HCT116 (cell line): ENCODE measurements around the gene TEX48. TPM values are rescaled to one million over a fixed set of nuclear protein-coding genes. Genes with fewer than 3 reads are reported as not detected.

Experiments
- ATAC-seq: fragments of 200-7000 bp; cut with Tn5 transposase; 2 replicates; pipeline ENCODE4 v1.9.1; 2020; ENCODE audit warnings: mild to moderate bottlenecking, moderate library complexity
- BruUV-seq: library from RNA; stranded (reverse); fragments of 400-500 nt; replicated peaks from 2 replicates; lab custom pipeline; 2021; lab: Mats Ljungman, UMichigan
- CTCF ChIA-PET: fragments of 300-600 bp; sonication (Branson Sonifier 250); formaldehyde crosslinking; loops from one replicate; lab custom pipeline; 2021; ENCODE audit warnings: antibody characterized with exemption; lab: Charles Lee
- POLR2A ChIA-PET: fragments of 300-600, 350-600 bp; sonication (Branson Sonifier 250); formaldehyde crosslinking; loops from one replicate; lab custom pipeline; 2021; ENCODE audit warnings: antibody characterized with exemption; lab: Charles Lee
- RAD21 ChIA-PET, 2 experiments: fragments of 300-600 bp; sonication (Branson Sonifier 250); formaldehyde crosslinking; loops; one replicate each; lab custom pipeline; 2023; ENCODE audit warnings: low total read pairs in 2 of 2; ENCODE audit not compliant: uncharacterized antibody in 2 of 2, unreplicated experiment in 2 of 2, low non-redundant PET in 1 of 2; lab: Charles Lee
- DNase-seq: peaks from one replicate; pipeline ENCODE4 v3.0.0-alpha.2; 2010; ENCODE audit warnings: low read depth, low spot score
- H2AFZ ChIP-seq: fragments of 200-600 bp; shearing (Covaris generic), sonication (generic); 2 replicates; pipeline ENCODE4 v1.6.1; 2017; ENCODE audit warnings: low read depth, mixed run types, mixed read lengths, antibody characterized with exemption, low read length; ENCODE audit not compliant: poor library complexity, severe bottlenecking
- H3K27ac ChIP-seq: 2 replicates; pipeline ENCODE4 v1.5.1; 2012; ENCODE audit warnings: low read depth, low read length
- H3K27me3 ChIP-seq: fragments of 200-600 bp; sonication (generic); 2 replicates; pipeline ENCODE4 v1.6.1; 2016; ENCODE audit warnings: mixed run types, low read length, mixed read lengths; ENCODE audit not compliant: insufficient read depth
- H3K36me3 ChIP-seq, 2 experiments: fragments of 200-500 bp in 1 of 2; fragments of 200-600 bp in 1 of 2; sonication (Bioruptor generic) in 1 of 2; sonication (generic) in 1 of 2; 2 replicates each; pipeline versions ENCODE4 v1.5.1 to v1.6.1; 2014 to 2016; ENCODE audit warnings: low read length in 2 of 2, inconsistent platforms in 1 of 2, mixed read lengths in 1 of 2, mixed run types in 1 of 2; ENCODE audit not compliant: insufficient read depth in 2 of 2, control insufficient read depth in 1 of 2
- H3K4me1 ChIP-seq, 2 experiments: fragments of 200-600 bp in 1 of 2; sonication (generic) in 1 of 2; 2 replicates each; pipeline versions ENCODE4 v1.5.1 to v1.6.1; 2012 to 2017; ENCODE audit warnings: low read length in 2 of 2, inconsistent platforms in 1 of 2, mild to moderate bottlenecking in 1 of 2, mixed read lengths in 1 of 2, mixed run types in 1 of 2, moderate library complexity in 1 of 2; ENCODE audit not compliant: insufficient read depth in 2 of 2, control insufficient read depth in 1 of 2
- H3K4me2 ChIP-seq: fragments of 200-600 bp; sonication (generic); 2 replicates; pipeline ENCODE4 v1.6.1; 2017; ENCODE audit warnings: mixed run types, low read length, mixed read lengths
- H3K4me3 ChIP-seq, 2 experiments: fragments of 200-600 bp in 1 of 2; sonication (generic) in 1 of 2; replicated peaks in 1 of 2; 2 replicates each; pipeline ENCODE4 v1.5.1; 2011 to 2016; ENCODE audit warnings: low read length in 2 of 2, control low read depth in 1 of 2, low read depth in 1 of 2, mild to moderate bottlenecking in 1 of 2, mixed read lengths in 1 of 2, mixed run types in 1 of 2
- H3K79me2 ChIP-seq: fragments of 200-600 bp; sonication (generic); 2 replicates; pipeline ENCODE4 v1.6.1; 2017; ENCODE audit warnings: mild to moderate bottlenecking, mixed run types, low read length, moderate library complexity, mixed read lengths; ENCODE audit not compliant: insufficient read depth
- H3K9ac ChIP-seq: fragments of 200-600 bp; sonication (generic); 2 replicates; pipeline ENCODE4 v1.6.1; 2016; ENCODE audit warnings: low read length, mixed read lengths
- H3K9me2 ChIP-seq: fragments of 200-600 bp; sonication (generic), shearing (Covaris generic); 2 replicates; pipeline ENCODE4 v1.6.1; 2017; ENCODE audit warnings: mixed run types, mild to moderate bottlenecking, moderate library complexity; ENCODE audit not compliant: insufficient read depth
- H3K9me3 ChIP-seq, 2 experiments: fragments of 200-500 bp in 1 of 2; fragments of 200-600 bp in 1 of 2; sonication (Bioruptor generic) in 1 of 2; sonication (generic) in 1 of 2; 2 replicates each; pipeline ENCODE4 v1.6.1; 2014 to 2017; ENCODE audit warnings: low read length in 2 of 2, mixed read lengths in 2 of 2, inconsistent platforms in 1 of 2, low read depth in 1 of 2, mild to moderate bottlenecking in 1 of 2, mixed run types in 1 of 2, moderate library complexity in 1 of 2; ENCODE audit not compliant: control insufficient read depth in 1 of 2, insufficient read depth in 1 of 2
- H4K20me1 ChIP-seq: fragments of 200-600 bp; sonication (generic), shearing (Covaris generic); 2 replicates; pipeline ENCODE4 v1.6.1; 2017; ENCODE audit warnings: mixed run types, mild to moderate bottlenecking, moderate library complexity; ENCODE audit not compliant: insufficient read depth
- CBX3 ChIP-seq: IDR thresholded peaks from 2 replicates; pipeline ENCODE4 v1.6.1; 2012; ENCODE audit warnings: low read depth
- EGR1 ChIP-seq: IDR thresholded peaks from 2 replicates; pipeline ENCODE4 v1.6.1; 2012; ENCODE audit warnings: low read depth
- ELF1 ChIP-seq: IDR thresholded peaks from 2 replicates; pipeline ENCODE4 v1.6.1; 2012; ENCODE audit warnings: low read depth, borderline replicate concordance
- FOSL1 ChIP-seq: IDR thresholded peaks from 2 replicates; pipeline ENCODE4 v1.6.1; 2012; ENCODE audit warnings: low read depth
- JUND ChIP-seq: IDR thresholded peaks from 2 replicates; pipeline ENCODE4 v1.6.1; 2012
- MAX ChIP-seq: IDR thresholded peaks from 2 replicates; pipeline ENCODE4 v1.6.1; 2012
- POLR2A ChIP-seq: IDR thresholded peaks from 2 replicates; pipeline ENCODE4 v1.7.0; 2011; ENCODE audit warnings: borderline replicate concordance; ENCODE audit not compliant: insufficient read depth, insufficient read length; ENCODE audit errors: extremely low read depth
- POLR2AphosphoS5 ChIP-seq: IDR thresholded peaks from 2 replicates; pipeline ENCODE4 v1.6.1; 2011; ENCODE audit warnings: mild to moderate bottlenecking, low read depth, low read length, moderate library complexity
- RAD21 ChIP-seq: IDR thresholded peaks from 2 replicates; pipeline ENCODE4 v1.6.1; 2012; ENCODE audit warnings: low read depth, mild to moderate bottlenecking
- REST ChIP-seq: IDR thresholded peaks from 2 replicates; pipeline ENCODE4 v1.6.1; 2012; ENCODE audit warnings: low read depth
- SP1 ChIP-seq: IDR thresholded peaks from 2 replicates; pipeline ENCODE4 v1.6.1; 2012; ENCODE audit warnings: low read depth
- SRF ChIP-seq: IDR thresholded peaks from 2 replicates; pipeline ENCODE4 v1.6.1; 2012; ENCODE audit warnings: low read depth
- TCF7L2 ChIP-seq: IDR thresholded peaks from 2 replicates; pipeline ENCODE4 v1.7.0; 2011; ENCODE audit warnings: borderline replicate concordance, inconsistent platforms; ENCODE audit not compliant: insufficient read depth, insufficient read length; ENCODE audit errors: extremely low read depth
- YY1 ChIP-seq: IDR thresholded peaks from 2 replicates; pipeline ENCODE4 v1.6.1; 2011; ENCODE audit warnings: low read length, low read depth, moderate library complexity, mild to moderate bottlenecking; ENCODE audit not compliant: insufficient replicate concordance; ENCODE audit errors: extremely low read depth
- ZFX ChIP-seq: fragments of 450-650 bp; IDR thresholded peaks from 2 replicates; pipeline ENCODE4 v1.6.1; 2017
- ZNF274 ChIP-seq: fragments of 200-500 bp; sonication (Bioruptor generic); IDR thresholded peaks from 2 replicates; pipeline ENCODE4 v1.6.1; 2014; ENCODE audit warnings: mild to moderate bottlenecking, low read depth, low read length, inconsistent platforms
- intact Hi-C: fragments of 100-400 bp; cut with micrococcal nuclease; formaldehyde crosslinking; loops from 2 replicates; pipeline ENCODE4 v1.10.0; 2022
- total RNA-seq: library from RNA; stranded (reverse); gene quantifications from one replicate; pipeline ENCODE4 v1.2.1, GENCODE V29; 2021; ENCODE audit not compliant: unreplicated experiment
- TF ChIP-seq, protein P1 (sequence below), 3 experiments: fragments of 200-600 bp in 1 of 3; sonication (generic) in 1 of 3; IDR thresholded peaks in 2 of 3; conservative IDR thresholded peaks in 1 of 3; 2 replicates each; pipeline ENCODE4 v1.5.1; 2012 to 2017; ENCODE audit warnings: low read depth in 2 of 3, low read length in 2 of 3, antibody characterized with exemption in 1 of 3, borderline replicate concordance in 1 of 3, control low read depth in 1 of 3, mild to moderate bottlenecking in 1 of 3, mixed read lengths in 1 of 3, mixed run types in 1 of 3, moderate library complexity in 1 of 3; ENCODE audit not compliant: insufficient read depth in 1 of 3
- TF ChIP-seq, protein P2 (sequence below): IDR thresholded peaks from 2 replicates; pipeline ENCODE4 v1.6.1; 2012

TEX48 gene
- total RNA-seq, 1 experiment from 2014 or later: not detected

DNA sequence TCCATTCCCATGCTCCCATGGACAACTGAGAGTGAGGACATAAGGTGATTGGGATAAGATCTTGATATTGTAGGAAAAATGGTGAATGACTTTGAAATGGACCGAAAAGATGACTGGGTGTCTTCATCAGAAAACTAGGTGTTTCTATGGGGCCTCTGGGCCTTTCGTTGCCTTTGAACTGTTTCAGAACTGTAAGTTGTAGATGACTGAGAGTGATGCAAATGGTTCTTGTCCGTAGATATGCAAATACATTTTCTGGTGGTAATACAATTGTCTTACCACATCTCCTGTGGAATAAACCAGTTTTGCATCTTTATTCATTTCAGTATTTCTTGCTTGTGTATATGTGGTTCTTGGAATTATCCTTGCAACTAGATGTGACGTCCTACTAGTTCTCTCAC is 16.0 kb upstream of the TEX48 start:
- peaks cover 5% of the 10 kb centered on the region; the same call in 1 of the 2 replicates for H3K27me3 ChIP-seq
- H3K79me2 ChIP-seq: no peaks in the 10 kb centered on the region
- no peak overlapping the region for H3K9ac ChIP-seq
- H3K27ac ChIP-seq: no peak overlapping the region
- H3K9me2 ChIP-seq: no peaks in the 10 kb centered on the region
- RAD21 ChIA-PET: no interaction called here
- DNase-seq (no peak), ATAC-seq (no peak)
- no peak overlapping the region for H3K4me2 ChIP-seq
- no TSS peak for BruUV-seq
- no peaks in the 10 kb centered on the region for H4K20me1 ChIP-seq
- H3K36me3 ChIP-seq: no peaks in the 10 kb centered on the region
- TF ChIP-seq ELF1: no peak
- TF ChIP-seq YY1: no peak
- TF ChIP-seq FOSL1: no peak
- TF ChIP-seq, protein P1, sequence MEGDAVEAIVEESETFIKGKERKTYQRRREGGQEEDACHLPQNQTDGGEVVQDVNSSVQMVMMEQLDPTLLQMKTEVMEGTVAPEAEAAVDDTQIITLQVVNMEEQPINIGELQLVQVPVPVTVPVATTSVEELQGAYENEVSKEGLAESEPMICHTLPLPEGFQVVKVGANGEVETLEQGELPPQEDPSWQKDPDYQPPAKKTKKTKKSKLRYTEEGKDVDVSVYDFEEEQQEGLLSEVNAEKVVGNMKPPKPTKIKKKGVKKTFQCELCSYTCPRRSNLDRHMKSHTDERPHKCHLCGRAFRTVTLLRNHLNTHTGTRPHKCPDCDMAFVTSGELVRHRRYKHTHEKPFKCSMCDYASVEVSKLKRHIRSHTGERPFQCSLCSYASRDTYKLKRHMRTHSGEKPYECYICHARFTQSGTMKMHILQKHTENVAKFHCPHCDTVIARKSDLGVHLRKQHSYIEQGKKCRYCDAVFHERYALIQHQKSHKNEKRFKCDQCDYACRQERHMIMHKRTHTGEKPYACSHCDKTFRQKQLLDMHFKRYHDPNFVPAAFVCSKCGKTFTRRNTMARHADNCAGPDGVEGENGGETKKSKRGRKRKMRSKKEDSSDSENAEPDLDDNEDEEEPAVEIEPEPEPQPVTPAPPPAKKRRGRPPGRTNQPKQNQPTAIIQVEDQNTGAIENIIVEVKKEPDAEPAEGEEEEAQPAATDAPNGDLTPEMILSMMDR (IDR thresholded peaks at IDR 0.05 in 2 of 3, conservative IDR thresholded peaks at IDR 0.05 in 1 of 3; ENCODE audit: borderline replicate concordance in 1 of 3, insufficient read depth in 1 of 3, low read depth in 2 of 3, low read length in 2 of 3): no peak
- no peak for TF ChIP-seq RAD21
- TF ChIP-seq REST: no peak
- TF ChIP-seq POLR2AphosphoS5: no peak
- TF ChIP-seq, protein P2, sequence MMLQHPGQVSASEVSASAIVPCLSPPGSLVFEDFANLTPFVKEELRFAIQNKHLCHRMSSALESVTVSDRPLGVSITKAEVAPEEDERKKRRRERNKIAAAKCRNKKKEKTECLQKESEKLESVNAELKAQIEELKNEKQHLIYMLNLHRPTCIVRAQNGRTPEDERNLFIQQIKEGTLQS: no peak
- no peak for TF ChIP-seq SRF
- TF ChIP-seq ZNF274: no peak
- TF ChIP-seq TCF7L2: no peak
- no peak for TF ChIP-seq CBX3
- no peak for TF ChIP-seq SP1
- no peak for TF ChIP-seq EGR1
- no peak for TF ChIP-seq MAX
- no peak for TF ChIP-seq ZFX
- no peak for TF ChIP-seq JUND
- TF ChIP-seq POLR2A: no peak
- intact Hi-C loops: no loop called here
- no peaks in the 10 kb centered on the region for H3K9me3 ChIP-seq
- CTCF ChIA-PET: no interaction called here
- POLR2A ChIA-PET: no interaction called here
- H3K4me1 ChIP-seq: peaks cover 0 to 29% of the 10 kb centered on the region in 2 experiments; a peak in 2 of 4 replicates
- H2AFZ ChIP-seq: no peak overlapping the region
- H3K4me3 ChIP-seq: no peak overlapping the region
